Thyroid gland (tissue), 4 donors: ENCODE results near the gene PLK5. TPM values are rescaled to one million over a fixed set of nuclear protein-coding genes. Genes with fewer than 3 reads are reported as not detected.

Experiments used
- DNase-seq, 2 donors: peaks; one replicate each; pipeline ENCODE4 v3.0.0-alpha.2; 2019
- H3K27ac ChIP-seq, 3 donors: fragments of 200-600 bp; sonication (generic); 1 replicate in 2 of 3; 2 replicates in 1 of 3; pipeline ENCODE4 v1.5.1; 2016 to 2019; ENCODE audit warnings: mild to moderate bottlenecking in 1 of 3, moderate library complexity in 1 of 3
- H3K27me3 ChIP-seq: fragments of 200-600 bp; sonication (generic); one replicate; pipeline ENCODE4 v1.5.1; 2019
- H3K36me3 ChIP-seq, 2 donors: fragments of 200-600 bp; sonication (generic); one replicate each; pipeline ENCODE4 v1.5.1; 2016 to 2019
- H3K4me1 ChIP-seq, 2 donors: fragments of 200-600 bp; sonication (generic); one replicate each; pipeline ENCODE4 v1.5.1; 2017 to 2019
- H3K4me3 ChIP-seq, 3 donors: fragments of 200-600 bp; sonication (generic); replicated peaks in 1 of 3; 1 replicate in 2 of 3; 2 replicates in 1 of 3; pipeline ENCODE4 v1.5.1; 2016; ENCODE audit warnings: mild to moderate bottlenecking in 1 of 3
- H3K9me3 ChIP-seq: fragments of 200-600 bp; sonication (generic); one replicate; pipeline ENCODE4 v1.5.1; 2017
- CTCF ChIP-seq, 6 experiments: fragments of 200-600 bp in 3 of 6; fragments of 450-650 bp in 3 of 6; sonication (generic) in 3 of 6; IDR thresholded peaks; one replicate each; pipeline ENCODE4 v1.5.1; 2016 to 2019; ENCODE audit warnings: antibody characterized with exemption in 6 of 6, mild to moderate bottlenecking in 2 of 6, inconsistent platforms in 1 of 6, moderate library complexity in 1 of 6
- POLR2A ChIP-seq, 2 donors: fragments of 450-650 bp; IDR thresholded peaks; one replicate each; pipeline ENCODE4 v1.6.1; 2017; ENCODE audit warnings: antibody characterized with exemption in 2 of 2, mild to moderate bottlenecking in 2 of 2, moderate library complexity in 1 of 2
- WGBS, 2 donors: methylation state at CpG; one replicate each; pipeline ENCODE4 v1.1.5; 2017; 5-methylcytosine and 5-hydroxymethylcytosine counted together
- intact Hi-C: fragments of 100-400 bp; cut with DNase I; formaldehyde crosslinking; loops from one replicate; pipeline ENCODE4 v1.15.1; 2023
- total RNA-seq, 4 donors: library from RNA; depleted of rRNA; stranded (reverse); fragments of >200 nt; gene quantifications; one replicate each; pipeline ENCODE4 v1.2.3, GENCODE V29; 2016

PLK5 gene
- total RNA-seq, 4 donors from 2014 or later, result not detected

GRCh38 chr19:1481224-1481892 lies 42.5 kb upstream of the PLK5 start:
- 86 to 91% methylated on average over 19 to 22 of the region's 26 CpGs for WGBS, 2 donors
- Histone ChIP-seq H3K9me3 (no peaks in the 10 kb centered on the region), H3K4me1 (peaks cover 8 to 9% of the 10 kb centered on the region in 2 donors), H3K27me3 (no peaks in the 10 kb centered on the region), H3K4me3 (no peak overlapping the region), H3K27ac (no peak overlapping the region), H3K36me3 (no peaks in the 10 kb centered on the region)
- intact Hi-C loops, result no loop called here
- TF ChIP-seq POLR2A (IDR thresholded peaks at IDR 0.05), result no peak
- no peak for DNase-seq

GRCh38 chr19:1481893-1482360 lies 42.0 kb upstream of the PLK5 start:
- TF ChIP-seq CTCF (IDR thresholded peaks at IDR 0.05), result no peak
- 85 to 95% methylated on average over 14 to 19 of the region's 36 CpGs for WGBS, 2 donors
- Histone ChIP-seq H3K36me3 (no peaks in the 10 kb centered on the region), H3K4me3 (no peak overlapping the region), H3K27me3 (no peaks in the 10 kb centered on the region), H3K4me1 (peaks cover 8 to 9% of the 10 kb centered on the region in 2 donors), H3K9me3 (no peaks in the 10 kb centered on the region), H3K27ac (no peak overlapping the region)
- intact Hi-C loops, result no loop called here
- no peak for DNase-seq

DNA sequence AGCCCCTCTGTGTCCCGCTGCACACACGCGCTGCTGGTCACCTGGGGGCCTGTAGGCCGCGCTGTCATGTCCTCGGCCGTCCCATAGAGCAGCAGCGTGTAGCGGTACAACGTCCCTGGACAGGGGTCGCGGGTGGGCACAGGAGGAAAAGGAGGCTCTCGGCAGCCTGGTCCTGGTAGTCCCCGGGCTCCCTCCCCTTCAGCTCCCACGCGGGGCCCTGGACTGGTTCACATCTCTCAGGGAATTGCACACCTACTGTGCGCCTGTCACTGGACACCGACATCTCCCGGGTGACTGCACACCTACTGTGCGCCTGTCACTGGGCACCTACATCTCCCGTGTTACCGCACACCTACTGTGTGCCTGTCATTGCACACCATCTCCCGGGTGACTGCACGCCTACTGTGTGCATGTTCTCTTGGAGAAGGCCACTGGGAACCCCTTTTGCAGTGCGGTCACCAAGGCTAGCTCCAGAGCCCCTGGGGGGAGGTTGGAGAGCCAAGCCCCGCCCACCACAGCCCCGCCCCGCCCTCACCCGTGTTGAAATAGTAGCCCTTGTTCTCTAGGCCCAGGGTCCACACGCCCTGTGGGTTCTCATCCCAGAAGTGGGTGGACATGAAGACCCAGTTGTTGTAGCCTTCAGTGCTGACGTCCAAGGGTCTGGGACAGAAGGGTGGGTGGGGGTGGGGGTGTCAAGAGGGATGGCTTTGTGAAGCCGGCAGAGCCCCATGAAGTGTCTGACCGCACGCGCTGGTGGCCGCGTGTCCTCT lies 41.3 kb upstream of the PLK5 start:
- H3K9me3 ChIP-seq, result no peaks in the 10 kb centered on the region
- H3K36me3 ChIP-seq, result no peaks in the 10 kb centered on the region
- peaks cover 7 to 9% of the 10 kb centered on the region in 2 donors for H3K4me1 ChIP-seq
- intact Hi-C loops, result no loop called here
- TF ChIP-seq CTCF (IDR thresholded peaks at IDR 0.05), result no peak
- no peak for TF ChIP-seq POLR2A (IDR thresholded peaks at IDR 0.05)
- no peak overlapping the region for H3K4me3 ChIP-seq
- no peak for DNase-seq
- H3K27me3 ChIP-seq, result no peaks in the 10 kb centered on the region
- WGBS, 2 donors, result 78 to 84% methylated on average over 21 to 22 of the region's 37 CpGs
- H3K27ac ChIP-seq, result no peak overlapping the region

GRCh38 chr19:1483131-1483978 lies 40.5 kb upstream of the PLK5 start:
- H3K4me1 ChIP-seq, result peaks cover under 1 to 3% of the 10 kb centered on the region in 2 donors
- no peaks in the 10 kb centered on the region for H3K9me3 ChIP-seq
- intact Hi-C loops, result no loop called here
- TF ChIP-seq CTCF (IDR thresholded peaks at IDR 0.05) (no peak), POLR2A (IDR thresholded peaks at IDR 0.05) (no peak)
- no peak overlapping the region for H3K27ac ChIP-seq
- H3K36me3 ChIP-seq, result no peaks in the 10 kb centered on the region
- H3K27me3 ChIP-seq, result no peaks in the 10 kb centered on the region
- no peak overlapping the region for H3K4me3 ChIP-seq
- WGBS, 2 donors, result 91 to 94% methylated on average over 44 to 50 of the region's 77 CpGs
- no peak for DNase-seq

DNA sequence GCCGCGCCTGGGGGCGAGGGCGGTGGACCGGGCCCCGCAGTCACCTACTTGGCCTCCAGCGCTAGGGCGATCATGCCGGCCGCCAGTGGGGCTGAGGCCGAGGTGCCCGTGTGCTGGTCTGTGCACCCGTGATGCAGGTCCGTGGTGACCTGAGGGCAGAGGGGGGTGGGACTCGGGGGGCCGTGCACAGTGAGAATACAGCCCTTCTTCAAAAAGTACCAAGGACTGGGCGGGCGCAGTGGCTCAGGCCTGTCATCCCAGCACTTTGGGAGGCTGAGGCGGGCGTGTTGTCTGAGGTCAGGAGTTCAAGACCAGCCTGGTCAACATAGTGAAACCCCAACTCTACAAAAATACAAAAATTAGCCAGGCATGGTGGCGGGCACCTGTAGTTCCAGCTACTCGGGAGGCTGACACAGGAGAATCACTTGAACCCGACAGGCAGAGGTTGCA lies 39.9 kb upstream of the PLK5 start:
- TF ChIP-seq CTCF (IDR thresholded peaks at IDR 0.05) (no peak), POLR2A (IDR thresholded peaks at IDR 0.05) (no peak)
- Histone ChIP-seq H3K4me1 (peaks cover 0 to 3% of the 10 kb centered on the region in 2 donors), H3K9me3 (no peaks in the 10 kb centered on the region), H3K27me3 (no peaks in the 10 kb centered on the region), H3K4me3 (no peak overlapping the region), H3K36me3 (no peaks in the 10 kb centered on the region), H3K27ac (no peak overlapping the region)
- intact Hi-C loops, result no loop called here
- DNase-seq, result no peak
- 94 to 95% methylated on average over 9 of the region's 23 CpGs for WGBS, 2 donors
